Left forelimb (tissue), 1 donor: ENCODE results near the gene SORL1.

Experiments
- DNase-seq: peaks from one replicate; pipeline ENCODE4 v3.0.0-alpha.2; 2018; ENCODE audit warnings: low spot score

Gene SORL1

DNA sequence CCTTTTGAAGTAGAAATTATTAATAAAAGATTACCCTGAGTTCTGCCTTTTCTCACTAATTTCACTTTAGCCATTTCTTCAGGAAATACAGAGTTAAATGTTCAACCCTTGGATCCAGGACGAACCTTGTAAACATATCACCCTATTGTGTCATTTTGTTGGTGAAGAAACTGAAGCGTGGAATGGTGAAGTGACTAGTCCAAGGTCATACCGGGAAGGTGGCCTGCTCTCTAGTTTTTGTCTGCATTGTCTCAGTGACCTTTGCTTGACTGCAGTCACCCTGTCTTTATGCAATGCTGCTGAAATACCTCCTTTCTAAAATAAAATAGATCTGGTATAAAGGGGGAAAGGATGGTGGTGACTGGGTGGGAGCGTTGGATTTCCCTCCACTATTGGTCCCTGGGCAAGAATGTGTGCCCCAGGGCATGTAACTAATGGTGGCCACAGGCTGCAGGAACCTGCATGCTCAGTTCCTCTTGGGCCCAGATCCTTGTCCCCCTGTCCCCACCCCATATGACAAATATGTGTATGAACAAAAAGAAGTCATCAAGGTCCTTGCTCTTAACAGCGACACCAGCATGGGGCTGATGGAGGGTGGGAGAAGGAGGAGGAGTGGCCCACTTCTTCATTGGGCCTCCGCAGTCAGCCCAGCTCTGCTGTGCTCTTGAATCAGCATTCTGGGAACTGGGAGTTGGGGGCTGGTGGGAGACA is 1.6 kb downstream of the SORL1 start:
- no peak for DNase-seq

DNA sequence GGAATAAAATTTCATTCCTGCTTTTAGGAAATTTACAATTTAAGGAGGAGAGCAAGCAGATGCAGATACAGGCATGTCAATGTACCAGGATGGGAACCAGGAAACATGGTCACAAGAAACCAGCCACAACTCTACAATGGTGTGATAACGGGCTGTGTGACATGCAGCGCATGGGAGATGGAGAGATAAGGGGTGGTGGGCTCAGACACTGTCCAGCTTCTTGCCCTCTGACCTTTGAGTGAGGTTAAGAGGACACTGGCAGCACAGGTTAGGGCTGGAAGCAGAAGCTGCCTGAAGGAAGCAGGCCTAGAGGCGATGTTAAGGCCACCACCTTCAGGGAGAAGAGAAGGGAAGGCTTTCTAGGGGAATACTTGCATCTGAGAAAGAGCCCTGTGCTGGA is 3.0 kb downstream of the SORL1 start:
- DNase-seq = no peak

DNA sequence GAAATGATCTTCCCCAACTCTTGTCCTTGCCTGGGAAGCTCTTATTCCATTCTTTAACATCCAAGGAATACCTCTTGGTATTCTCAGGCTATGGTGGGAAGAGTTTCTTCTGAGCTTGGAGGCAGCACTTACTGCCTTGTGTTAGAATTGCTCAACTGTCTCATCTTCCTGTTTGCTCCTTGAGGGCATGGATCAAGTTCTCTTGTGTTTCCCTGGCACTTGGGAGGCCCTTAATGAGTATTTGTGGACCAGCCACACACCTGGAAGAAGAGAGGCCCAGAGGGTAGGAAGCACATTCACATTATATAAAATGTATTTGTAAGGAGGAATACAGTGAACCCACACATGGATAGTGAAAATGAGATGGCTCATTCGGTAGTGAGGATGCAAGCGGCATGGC is 4.0 kb downstream of the SORL1 start:
- DNase-seq = no peak

DNA sequence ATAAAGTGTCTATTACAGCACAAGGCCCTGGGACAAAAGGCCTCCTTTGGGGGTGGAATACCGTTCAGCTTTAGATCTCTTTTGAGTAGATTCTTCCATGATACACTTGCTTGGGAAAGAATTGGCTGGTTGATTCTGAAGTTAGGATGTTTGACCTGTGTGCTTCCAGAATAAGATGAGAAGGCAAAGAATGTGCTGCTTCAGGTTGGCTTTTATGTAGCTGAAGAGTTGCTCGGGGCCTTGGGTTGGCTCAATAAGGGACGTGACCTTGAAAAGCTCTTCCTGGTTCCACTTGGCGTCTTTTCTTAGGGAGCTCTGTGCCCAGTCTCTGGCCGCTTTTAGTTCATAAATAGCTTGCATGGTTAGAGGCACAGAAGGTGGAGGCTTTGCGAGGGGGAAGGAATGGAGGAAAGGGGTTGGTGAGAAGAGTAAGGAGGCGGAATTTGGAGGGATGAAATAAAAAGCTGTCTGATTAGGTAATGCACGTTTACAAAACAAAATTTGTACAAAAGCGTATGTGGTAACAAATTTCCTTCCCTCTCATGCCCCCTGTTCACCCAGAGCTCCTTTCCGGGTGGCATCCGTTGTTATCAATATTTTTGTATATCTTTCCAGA is 4.8 kb downstream of the SORL1 start:
- no peak for DNase-seq

DNA sequence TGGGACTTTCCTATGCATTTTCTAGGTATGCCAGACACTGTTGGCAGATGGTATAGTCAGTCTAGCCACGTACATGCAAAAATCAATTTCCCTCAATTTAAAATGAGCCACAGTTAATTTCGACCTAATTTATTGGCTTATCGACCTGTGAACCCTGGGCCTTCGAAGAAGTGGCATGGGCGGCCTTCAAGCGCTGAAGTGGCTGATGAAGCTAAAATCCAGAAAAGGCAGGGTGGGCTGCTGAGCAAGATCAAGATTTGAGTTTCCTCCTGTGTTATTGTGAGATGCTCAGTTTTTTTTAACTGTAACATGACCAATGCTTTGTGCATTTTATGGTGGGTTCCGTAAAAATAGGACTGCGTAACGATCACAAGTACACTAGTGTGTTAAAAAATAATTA is 6.4 kb downstream of the SORL1 start:
- no peak for DNase-seq

DNA sequence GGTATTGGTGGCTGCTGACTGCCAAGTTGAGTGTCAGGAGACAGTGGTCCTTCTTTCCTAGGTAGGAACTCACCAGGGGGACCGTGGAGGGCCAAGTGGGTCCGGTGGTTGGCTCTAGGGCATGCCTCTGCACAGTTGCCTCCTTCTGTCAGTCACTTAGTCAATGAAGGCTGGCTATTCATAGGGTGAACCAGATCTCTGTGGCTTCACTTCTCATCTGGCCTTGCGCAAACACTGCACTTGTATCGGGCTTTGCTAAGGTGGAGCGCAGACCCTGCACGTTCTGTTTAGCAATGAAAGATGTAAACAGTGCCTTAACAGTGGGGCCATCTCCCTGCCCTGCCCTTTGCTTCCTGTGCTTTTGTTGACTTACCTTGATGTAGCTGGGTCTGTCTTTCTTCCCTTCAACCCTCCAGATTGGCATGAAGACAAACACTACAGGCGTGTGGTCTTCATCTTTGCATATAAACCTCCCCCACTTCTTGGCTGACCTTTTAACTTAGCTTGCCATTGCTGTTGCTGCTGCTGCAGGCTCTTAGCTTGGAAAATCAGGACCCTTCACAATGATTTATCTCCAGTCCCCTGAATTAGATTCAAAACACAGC is 7.4 kb downstream of the SORL1 start:
- no peak for DNase-seq

DNA sequence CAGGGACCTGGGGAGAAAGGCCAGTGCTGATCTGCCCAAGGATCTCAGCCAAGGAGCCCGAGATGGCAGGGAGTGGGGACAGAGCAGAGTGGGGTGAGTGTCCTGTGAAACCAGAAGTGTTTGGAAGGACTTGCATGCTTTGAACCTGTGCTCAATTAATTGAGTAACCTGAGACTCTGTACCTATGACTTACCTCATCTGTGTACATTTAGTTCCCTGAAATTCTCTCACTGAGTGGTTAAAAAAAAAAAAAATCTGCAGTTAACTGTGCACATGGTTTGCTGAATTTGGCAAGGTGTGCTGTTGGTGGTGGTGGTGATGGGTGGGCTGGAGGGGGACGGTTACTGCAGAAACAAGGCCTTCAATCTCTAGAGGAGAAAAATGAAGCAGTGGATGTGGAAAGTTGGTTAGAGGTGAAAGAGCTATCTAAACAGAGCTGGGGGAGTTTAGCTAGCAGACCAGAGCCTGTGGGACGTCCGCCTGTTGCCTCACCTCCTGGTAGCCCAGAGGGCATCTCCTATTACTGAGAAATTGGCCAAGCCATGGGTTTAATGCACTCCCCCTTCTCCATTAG is 8.9 kb downstream of the SORL1 start:
- DNase-seq = no peak

DNA sequence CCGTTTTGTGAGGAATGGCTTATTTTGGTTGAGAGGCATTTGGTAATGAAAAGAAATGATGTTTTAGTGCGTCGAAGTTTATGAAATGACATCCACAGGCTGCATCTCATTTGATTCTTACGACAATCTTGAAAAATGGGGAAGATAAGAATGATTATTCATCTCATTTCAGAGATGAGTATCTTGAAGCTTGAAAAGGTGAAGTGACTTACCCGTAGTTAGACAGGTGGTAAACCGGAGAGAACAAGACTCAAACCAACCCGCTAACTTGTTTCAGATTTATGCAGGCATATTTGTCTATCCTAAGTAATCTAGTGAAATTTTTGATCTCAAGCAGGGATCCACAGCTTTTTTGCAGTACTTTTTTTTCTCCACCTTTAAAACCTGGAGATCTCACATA is 9.7 kb downstream of the SORL1 start:
- DNase-seq = no peak

DNA sequence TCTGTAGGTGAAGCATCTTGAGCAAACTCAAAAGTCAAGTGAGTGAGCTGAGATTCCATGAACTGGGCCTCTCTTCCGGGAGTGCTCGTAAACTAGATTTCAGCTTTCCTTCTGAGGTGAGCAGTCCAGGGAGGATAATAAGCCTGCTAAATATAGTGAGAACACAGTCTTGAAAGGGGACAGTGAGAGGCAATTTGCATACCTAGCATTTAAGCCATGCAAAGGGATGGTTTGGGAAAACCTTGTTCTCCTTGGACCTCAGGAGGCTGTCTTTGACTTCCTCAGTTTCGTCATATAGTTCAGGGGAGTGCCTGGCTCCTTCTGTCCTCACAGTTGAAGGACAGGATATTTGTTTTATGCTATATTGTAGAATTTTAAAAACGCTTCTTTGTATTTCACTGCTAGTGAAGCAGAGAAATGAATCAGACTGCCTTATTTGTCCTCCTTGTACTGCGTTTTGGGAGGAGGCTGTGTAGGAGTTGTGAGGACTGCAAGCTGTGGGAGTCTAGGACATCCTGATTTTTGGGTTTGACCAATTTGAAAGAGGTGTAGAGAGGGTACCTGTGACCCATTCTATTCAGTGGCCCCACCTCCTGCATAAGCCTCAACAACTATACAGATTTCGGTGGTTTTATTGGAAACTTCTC is 11.7 kb downstream of the SORL1 start:
- no peak for DNase-seq

DNA sequence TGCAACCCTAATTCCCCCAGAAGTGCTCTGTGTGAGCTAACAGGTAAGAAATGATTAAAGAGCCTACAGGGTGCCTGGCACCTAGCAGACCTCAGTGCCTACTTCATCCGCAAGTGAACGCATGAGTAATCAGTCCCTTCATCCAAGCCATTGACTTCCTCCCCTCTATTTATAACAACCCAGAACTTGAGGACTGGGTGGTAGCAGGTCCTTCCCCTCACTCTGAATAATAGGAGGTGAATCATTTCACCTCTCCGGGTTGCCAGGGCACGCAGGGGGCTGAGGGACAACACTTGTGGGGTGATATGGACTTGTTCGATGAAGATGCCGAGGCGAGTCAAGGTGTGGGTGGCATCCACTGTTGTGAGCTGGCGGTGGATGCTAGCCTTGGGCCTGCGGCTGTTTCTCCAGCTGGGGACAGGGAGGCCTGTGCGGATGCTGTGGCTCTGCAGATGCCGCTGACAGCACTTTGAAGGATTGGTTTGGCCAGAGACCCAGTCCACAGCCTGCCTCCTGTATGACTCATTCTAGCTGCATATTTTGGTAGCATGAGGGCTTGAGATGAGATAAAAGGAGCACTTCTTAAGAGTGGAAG is 12.3 kb downstream of the SORL1 start:
- no peak for DNase-seq

DNA sequence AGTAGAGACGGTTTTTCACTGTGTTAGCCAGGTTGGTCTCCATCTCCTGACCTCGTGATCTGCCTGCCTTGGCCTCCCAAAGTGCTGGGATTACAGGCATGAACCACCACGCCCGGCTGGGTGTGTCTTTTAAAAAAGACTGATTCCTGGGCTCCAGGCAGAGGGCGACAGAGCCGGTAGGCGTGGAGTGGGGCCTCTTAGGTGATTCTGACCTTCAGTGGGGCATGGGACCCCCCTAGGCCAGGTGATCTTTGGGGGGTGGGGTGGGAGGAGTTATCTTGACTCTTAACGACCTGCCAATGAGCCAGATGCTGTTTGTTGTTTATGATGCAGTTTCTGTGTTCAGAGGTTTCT is 13.6 kb downstream of the SORL1 start:
- no peak for DNase-seq

DNA sequence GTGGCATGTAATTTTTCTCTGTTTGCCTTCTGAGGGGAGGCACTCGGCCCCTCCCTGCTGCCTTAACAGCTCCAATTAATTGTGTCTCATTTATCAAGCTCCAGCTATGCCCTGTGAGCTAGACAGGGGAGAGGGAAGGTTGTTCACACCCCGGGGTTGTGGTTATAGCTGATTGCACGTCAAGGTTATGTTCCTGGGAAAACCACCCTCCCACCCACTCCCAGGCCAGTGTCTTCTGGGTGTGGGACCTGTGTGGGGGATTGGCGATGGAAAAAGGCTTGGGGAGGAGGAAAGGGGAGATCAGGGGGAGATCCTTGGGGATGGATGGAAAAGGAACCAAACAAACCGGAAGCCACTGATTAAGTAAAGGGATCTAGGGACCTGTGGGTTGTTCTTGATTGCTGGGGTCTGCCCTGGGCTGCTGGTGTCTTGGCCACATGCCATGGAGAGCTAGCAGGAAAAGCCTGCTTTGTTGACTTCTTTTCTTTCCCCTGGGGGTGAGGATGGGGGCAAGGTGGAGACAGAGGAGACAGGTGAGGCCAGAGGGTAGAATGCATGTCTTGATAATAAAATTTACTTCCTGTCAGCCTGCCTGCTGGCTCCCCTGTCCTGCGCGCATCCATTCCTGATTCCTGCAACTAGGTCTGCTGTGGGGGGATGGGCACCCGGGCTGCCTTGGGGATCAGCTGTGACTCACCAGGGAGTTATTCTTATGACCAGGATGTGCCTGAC is 14.1 kb downstream of the SORL1 start:
- DNase-seq = no peak

DNA sequence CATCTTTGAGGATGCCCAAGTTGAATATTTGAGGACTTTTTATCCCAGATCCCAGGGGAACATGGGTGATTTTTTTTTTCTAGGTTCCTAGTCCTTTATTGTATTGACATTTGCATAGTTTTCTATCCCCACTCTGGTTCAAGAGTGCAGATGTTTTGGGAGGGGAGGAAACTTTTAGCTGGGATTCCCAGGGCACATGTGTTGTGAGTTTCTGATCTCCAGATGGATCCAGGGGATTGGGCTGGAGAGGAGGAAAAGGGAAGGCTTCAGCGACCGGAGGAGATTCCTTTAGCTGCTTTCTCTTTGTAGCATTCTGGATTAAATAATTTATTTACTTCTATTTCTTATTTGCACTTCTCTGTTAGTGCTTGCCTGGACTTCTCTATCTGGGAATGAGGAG is 15.4 kb downstream of the SORL1 start:
- no peak for DNase-seq

DNA sequence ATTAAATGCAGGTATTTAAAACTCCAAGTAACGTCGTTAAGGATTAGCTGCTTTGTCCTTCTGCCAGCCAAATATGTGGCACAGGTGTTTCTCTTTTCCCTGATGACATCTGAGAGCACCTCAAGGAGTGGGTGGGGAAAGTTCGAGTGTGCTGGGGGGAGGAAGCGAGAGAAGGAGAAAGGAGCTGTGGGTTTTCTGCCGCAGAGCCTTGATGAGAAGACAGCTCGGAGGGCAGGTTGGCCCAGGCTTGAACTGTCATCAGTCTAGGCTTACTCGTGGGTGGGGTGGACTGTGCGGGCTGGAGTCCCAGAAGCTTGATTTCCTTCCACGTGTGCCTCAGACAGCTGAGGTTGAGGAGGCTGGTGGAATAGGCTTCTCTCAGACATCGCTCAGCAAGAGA is 15.9 kb downstream of the SORL1 start:
- no peak for DNase-seq

DNA sequence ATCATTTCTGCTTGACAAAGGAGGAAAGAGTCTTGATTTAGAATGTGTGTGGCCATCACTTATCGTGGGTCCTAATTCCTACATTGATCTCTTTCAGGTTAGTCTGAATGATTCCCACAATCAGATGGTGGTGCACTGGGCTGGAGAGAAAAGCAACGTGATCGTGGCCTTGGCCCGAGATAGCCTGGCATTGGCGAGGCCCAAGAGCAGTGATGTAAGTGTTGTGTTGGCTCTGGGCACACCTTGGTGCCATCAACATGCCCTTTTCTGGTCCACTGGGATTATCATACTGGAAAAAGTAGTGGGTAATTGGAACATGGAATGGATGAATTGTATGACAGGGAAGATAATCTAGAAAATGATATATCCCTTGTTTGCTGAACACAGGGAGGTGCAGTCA is 17.8 kb downstream of the SORL1 start:
- DNase-seq = no peak

DNA sequence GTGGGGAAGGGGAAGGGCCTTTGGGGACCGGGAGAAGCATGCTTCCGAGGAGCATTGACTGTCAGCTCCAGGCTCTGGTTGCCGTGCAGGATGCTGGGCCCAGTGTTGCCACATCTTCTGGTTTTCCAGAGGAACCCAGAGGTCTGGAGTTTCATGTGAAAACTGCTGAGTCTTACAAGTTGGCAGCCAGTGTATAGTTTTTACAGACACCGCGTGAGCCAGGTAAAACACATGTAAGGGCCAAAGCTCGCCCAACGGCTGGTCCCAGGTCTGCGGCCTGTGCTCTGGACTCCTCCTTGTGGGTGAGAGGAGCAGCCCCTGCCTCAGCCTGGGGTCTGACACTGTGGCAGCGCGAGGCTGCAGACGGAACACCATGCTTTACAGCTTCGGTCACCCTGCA is 19.1 kb downstream of the SORL1 start:
- DNase-seq = no peak

DNA sequence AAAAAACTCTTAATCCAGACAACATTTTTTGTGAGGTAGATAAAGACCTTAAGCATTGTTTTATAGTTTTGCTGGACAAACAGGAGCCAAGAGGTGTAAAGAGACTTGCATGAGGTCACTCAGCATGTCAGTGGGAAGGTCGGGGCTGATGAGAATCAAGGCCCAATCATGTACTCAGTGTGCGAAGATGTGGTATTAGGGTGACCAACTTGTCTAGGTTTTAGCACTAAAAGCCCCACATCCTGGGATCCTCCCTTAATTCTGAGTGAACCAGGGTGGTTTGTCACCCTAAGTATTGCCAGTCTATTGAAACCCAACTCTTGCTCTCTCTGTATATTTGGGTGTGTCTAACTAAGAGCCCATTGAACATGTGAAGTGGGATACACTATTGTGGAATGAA is 20.2 kb downstream of the SORL1 start:
- DNase-seq = no peak

DNA sequence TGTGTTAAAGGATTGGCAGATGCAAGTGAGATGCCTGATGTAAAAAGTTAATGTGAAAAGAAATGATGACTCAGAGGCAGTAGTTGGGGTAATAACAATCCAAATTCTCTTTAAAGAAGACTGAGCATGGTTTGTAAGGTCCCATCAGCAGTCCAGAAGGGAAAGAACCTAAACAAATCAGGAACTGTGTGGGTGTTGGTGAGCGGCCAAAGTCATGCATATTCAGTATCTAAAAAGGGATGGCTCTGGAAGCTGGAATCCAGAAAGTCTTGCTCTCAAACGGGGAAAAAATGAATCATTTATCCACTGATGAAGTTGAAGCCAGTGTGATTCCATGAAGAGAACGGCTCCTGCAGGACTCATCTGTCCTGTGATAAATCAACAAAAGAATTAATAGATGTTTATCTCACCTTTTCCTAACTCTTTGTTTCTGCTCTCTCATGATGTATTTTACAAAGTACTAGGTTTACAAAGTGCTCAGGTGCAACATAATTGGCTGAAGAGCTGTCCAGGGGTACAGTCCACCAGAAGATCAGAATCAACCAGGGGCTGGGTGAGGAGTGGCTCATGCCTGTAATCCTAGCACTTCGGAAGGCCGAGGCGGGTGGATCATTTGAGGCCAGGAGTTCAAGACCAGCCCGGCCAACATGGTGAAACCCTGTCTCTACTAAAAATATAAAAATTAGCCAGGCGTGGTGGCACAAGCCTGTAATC is 21.1 kb downstream of the SORL1 start:
- DNase-seq = no peak

DNA sequence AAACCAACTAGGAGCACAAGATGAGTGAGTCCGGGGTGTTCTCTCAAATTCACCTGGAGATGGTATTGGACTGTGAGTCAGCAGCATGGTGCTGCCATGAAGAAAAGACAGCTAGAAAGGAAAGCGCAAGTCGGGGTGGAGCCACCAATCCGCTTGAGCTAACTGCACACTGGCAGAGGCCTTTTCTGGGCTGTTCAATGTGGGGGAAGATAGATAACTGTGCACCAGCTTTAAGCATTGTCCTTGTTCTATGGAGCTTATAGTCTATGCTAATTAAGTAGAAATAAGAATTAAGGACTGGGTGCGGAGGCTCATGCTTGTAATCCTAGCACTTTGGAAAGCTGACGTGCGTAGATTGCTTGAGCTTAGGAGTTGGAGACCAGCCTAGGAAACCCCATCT is 22.6 kb downstream of the SORL1 start:
- no peak for DNase-seq

DNA sequence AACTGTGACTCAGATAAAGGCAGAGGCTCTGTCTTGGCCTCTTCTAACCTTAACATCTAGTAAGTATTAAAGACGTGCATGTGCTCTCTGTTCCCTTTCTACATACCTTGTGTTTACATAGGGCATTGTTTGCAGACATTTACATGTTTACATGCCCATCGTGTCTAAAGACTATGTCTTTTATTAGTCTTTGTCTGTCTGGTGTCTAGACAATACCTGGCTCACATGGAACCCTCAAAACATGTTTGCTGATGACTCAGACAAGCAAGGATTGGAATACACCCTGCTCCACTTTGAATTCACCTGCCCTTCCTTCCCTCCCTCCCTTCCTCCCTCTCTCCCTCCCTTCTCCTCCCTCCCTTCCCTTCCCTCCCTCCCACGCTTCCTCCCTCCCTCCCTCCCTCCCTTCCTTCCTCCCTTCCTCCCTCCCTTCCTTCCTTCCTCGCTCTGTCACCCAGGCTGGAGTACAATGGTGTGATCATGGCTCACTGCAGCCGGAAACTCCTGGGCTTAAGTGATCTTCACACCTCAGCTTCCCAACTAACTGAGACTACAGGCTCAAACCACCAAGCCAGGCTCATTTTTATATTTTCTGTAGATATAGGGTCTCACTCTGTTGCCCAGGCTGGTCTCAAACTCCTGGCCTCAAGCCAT is 24.4 kb downstream of the SORL1 start:
- DNase-seq = no peak
